Cardiac septum (tissue), 1 donor: ENCODE measurements around the gene POU3F2. TPM values are rescaled to one million over a fixed set of nuclear protein-coding genes. Genes with fewer than 3 reads are reported as not detected.

Experiments used
- DNase-seq: peaks from one replicate; pipeline ENCODE4 v3.0.0-alpha.2; 2020; ENCODE audit warnings: low spot score
- intact Hi-C: fragments of 100-400 bp; cut with DNase I; formaldehyde crosslinking; loops from one replicate; pipeline ENCODE4 v1.14.0; 2022
- total RNA-seq: library from RNA; stranded (reverse); fragmentation: NEBNext Ultra II Directional; extraction: Animal tissue kit (Norgen Biotek cat#: 25700); gene quantifications from one replicate; pipeline ENCODE4 v1.2.1, GENCODE V29; 2021
- donor health status: DM: no; HTN: no; CAD: no.

POU3F2 gene
- total RNA-seq, 1 donor from 2014 or later = 0.08 TPM

DNA sequence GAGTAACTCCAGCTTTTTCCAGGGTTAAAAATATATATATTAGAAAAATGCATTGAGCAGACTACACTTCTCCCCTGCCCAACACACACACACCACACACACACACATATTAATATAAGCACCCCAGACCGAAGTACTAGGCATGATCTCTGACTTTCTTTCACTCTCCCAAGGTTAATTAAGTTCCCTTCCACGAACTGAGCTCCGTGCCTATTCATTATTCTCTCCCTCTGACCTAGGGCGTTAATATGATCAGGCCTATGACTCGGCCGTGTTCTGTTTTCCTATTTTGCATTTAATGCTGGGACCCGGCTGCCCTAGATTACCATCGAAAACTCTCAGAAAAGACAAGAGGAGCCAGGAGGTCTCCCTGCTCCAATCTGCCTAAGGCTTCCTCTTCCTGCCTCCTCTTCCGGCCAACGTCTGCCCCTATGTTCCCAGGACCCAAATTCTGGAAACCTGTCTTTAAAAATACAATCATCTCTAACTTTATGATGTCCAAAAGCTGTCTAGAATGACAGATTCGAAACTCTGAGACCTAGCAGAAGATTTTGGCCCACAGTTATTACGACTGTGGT is 6.1 kb upstream of the POU3F2 start:
- intact Hi-C loops = no loop called here
- DNase-seq = no peak

GRCh38 chr6:98828941-98829411 is 5.4 kb upstream of the POU3F2 start:
- intact Hi-C loops = no loop called here
- DNase-seq = no peak

DNA sequence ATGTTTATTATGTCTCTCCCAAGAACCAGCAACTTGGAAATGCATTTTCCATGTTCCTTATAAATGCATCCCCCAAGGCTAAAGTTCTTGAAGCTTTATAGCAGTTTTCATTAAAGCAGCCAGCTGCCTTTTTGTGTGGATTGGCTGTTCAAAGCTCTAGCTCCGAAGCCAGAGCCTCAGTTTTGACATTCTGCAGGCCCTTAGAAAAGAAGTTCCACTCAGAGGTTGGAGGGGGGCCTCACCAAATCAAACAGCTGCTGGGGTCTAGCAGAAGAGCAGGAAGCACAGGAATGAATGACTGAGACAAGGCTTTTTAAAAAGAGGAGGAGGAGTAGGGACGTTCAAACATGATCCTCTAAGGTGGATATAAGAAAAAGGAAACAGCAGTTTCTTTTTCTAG is 4.2 kb upstream of the POU3F2 start:
- DNase-seq = no peak
- intact Hi-C loops = no loop called here

GRCh38 chr6:98831057-98831958 is 3.1 kb upstream of the POU3F2 start:
- intact Hi-C loops = no loop called here
- no peak for DNase-seq

GRCh38 chr6:98831959-98832283 is 2.5 kb upstream of the POU3F2 start:
- intact Hi-C loops = no loop called here
- no peak for DNase-seq

- intact Hi-C loops = no loop called here
- DNase-seq = no peak
Measured at GRCh38 chr6:98832284-98833056, 1.9 kb upstream of the POU3F2 start.

DNA sequence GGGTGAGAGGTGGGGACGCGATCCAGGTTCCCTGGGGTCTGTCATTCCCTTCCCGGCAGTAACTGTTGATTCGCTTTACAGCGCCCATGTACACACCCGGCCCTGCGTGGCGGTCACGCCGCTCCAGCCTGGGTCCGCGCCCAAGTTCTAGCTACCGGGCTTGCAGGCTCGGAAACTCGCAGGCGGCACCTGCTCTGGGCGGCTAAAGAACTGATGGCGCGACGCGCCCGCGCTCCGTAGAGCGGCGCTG is 1.4 kb upstream of the POU3F2 start:
- intact Hi-C loops = no loop called here
- DNase-seq = no peak

DNA sequence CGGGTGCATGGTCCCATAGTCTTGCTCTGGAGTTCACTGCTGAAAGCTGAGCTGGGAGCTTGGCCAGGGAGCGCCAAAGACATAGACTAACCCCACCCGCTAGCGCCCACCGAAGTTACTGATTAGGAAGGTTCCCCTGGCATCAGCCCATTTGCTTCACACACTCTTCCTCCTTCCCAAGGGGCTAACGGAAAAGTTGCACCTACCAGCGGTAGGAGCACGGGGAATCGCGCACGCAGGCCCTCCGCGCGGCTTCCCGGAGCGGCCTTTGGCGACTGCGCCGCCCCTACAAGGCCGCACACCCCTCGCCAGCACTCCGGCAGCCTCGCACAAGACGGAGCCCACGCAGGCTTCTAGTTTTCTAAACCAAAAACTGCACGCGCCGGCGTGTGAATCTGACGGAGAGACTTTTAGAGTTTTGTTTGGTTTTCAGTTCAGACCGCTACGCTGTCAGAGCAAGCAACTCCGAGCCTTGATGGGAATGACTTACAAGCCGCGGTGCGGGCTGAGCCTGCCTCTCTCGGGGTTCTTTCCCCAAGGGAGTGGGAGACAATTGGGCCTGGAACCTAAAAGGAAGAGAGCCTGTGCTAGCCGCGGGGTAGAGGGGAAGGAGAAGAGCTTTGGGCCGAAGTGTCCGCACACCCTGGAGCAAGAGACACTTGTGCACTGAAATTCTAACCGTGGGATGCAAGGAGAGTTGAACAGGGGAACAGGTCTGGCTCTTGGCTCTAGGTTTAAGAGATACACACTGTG is 891 bp upstream of the POU3F2 start:
- no peak for DNase-seq
- intact Hi-C loops = no loop called here

GRCh38 chr6:98835149-98836024 is 1.0 kb downstream of the POU3F2 start:
- DNase-seq = no peak
- intact Hi-C loops = no loop called here

- DNase-seq = no peak
- intact Hi-C loops = no loop called here
Measured at GRCh38 chr6:98836025-98836961, 1.9 kb downstream of the POU3F2 start.

DNA sequence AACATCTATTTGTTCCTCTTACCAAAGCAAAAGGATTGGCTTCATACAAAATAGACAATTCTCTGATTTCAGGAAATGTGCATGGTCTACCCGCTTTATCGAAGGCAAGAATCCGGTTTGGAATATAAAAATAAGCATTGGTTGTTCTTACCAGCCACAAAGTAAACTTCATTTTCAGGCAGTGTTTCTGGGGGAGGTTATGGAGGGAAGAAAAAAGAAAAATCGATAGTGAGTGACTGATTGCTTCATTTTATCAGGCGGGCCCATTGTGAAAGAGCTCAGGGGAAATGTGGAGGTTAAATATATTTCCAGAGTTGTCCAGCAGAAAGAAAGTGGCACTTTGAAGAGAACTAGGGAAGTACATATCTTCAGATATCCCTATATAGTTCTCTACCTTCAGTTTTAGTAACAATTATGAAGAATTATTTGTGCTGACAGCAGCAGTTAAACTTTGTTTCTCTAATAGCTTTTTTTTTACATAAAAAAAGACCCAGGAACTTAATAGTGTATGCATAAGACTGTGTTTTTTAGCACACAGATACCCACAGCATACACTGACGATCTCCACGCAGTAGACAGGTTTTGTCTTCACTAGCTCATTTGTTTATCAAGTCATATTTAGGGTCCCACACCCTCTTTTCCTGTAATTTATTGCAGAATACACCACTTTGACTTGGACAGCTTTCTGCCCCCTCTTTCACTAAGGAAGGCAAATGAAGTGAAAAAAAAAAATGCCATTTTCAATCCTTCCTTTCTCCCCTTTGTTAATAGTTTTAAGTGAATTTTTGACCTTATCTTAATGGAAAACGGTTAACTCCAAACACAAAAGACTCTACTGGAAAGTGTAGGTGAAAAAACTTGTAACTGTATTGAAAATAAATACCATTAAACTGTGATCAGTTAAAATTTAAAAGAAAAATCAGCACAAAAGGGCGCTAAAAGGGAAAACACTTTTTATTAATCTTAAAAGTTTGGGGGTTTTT is 2.9 kb downstream of the POU3F2 start:
- no peak for DNase-seq

GRCh38 chr6:98838032-98838431 is 3.7 kb downstream of the POU3F2 start:
- intact Hi-C loops = no loop called here
- DNase-seq = no peak

More for the DNA sequence above, 2.9 kb downstream of the POU3F2 start:
- intact Hi-C loops = no loop called here

- intact Hi-C loops = no loop called here
- DNase-seq = no peak
Measured at GRCh38 chr6:98838975-98839374, 4.6 kb downstream of the POU3F2 start.

GRCh38 chr6:98839781-98840361 is 5.5 kb downstream of the POU3F2 start:
- intact Hi-C loops = no loop called here
- DNase-seq = no peak

DNA sequence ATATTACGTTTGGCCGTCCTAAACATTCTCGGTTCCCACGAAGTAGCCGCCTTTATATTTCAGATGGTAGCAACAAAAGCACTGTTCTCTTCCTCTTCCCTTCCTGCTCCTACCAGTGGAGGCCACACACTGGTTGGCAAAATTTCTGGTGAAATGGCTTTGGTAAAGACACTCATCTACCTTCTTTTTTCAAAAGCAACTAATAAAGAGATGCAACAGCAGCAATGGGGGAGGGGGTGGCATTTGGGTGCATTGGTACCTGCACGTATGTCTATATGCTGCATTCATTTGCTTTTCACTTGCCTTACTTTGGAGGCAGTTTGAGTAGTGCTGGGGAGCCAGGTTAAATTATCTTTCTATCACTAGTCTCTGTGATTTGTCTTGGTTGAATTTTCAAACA is 6.0 kb downstream of the POU3F2 start:
- intact Hi-C loops = no loop called here
- DNase-seq = no peak

- intact Hi-C loops = no loop called here
Measured at GRCh38 chr6:98840996-98841513, 6.7 kb downstream of the POU3F2 start.

More at GRCh38 chr6:98840996-98841513, 6.7 kb downstream of the POU3F2 start:
- DNase-seq = no peak
